GM18508 (cell line): Measurements from ENCODE around the gene BCAT1.
A peak's percentile ranks its signal among the peaks of the same experiment; 100 is the strongest.
"Not testable (repeated sequence)": the region's sequence is repeated elsewhere in the genome, so short reads cannot be mapped to it uniquely, and the experiment has no call there.

Experiments used
- ATAC-seq: cut with Tn5 transposase; IDR thresholded peaks from one replicate; pipeline ENCODE4 v1.9.1; 2021; ENCODE audit warnings: moderate number of reproducible peaks; ENCODE audit not compliant: insufficient read depth, unreplicated experiment

Gene BCAT1

DNA sequence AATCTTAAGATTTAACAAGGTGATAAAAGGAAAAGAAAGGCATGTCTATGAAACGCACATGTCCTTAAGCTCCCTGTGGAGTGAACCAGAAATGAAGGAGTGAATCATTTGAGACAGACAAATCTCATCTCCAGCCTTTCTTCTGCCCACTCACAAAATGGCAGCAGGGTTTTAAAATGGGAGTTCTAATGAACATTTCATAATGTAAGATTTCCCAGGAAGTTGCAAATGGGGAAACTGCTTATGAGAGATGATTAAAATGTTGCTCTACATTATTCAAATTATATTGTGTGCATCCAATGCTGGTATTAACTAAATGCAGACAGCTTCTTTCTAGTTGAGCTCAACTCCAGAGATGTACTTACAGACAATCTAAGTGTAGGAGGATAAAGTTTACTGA, 76.7 kb downstream of the BCAT1 start:
- no peak for ATAC-seq

DNA sequence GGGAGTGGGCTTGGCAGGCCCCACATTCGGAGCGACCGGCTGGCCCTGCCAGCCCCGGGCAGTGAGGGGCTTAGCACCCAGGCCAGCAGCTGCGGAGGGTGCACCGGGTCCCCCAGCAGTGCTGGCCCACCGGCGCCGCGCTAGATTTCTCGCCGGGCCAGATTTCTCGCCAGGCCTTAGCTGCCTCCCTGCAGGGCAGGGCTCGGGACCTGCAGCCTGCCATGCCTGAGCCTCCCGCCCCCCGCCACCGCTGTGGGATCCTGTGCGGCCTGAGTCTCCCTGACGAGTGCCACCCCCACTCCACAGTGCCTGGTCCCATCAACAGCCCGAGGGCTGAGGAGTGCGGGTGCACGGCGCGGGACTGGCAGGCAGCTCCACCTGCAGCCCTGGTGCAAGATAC, 82.8 kb downstream of the BCAT1 start:
- not testable (repeated sequence) for ATAC-seq

DNA sequence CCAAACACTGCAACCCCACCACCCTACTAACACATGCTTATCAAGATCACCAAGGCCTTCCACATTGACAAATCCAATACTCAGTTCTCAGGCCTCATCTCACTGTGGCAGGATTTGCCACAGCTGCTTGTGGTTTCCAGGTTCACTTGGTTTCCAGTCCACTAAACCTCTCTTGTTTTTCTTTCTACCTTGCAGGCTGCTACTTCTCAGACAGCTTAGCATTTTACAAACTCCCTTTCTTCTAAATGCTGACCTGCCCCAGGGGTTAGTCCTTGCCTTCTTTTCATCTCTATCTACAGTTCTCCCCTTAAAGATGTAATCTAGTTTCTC, 84.1 kb downstream of the BCAT1 start:
- ATAC-seq, result no peak

DNA sequence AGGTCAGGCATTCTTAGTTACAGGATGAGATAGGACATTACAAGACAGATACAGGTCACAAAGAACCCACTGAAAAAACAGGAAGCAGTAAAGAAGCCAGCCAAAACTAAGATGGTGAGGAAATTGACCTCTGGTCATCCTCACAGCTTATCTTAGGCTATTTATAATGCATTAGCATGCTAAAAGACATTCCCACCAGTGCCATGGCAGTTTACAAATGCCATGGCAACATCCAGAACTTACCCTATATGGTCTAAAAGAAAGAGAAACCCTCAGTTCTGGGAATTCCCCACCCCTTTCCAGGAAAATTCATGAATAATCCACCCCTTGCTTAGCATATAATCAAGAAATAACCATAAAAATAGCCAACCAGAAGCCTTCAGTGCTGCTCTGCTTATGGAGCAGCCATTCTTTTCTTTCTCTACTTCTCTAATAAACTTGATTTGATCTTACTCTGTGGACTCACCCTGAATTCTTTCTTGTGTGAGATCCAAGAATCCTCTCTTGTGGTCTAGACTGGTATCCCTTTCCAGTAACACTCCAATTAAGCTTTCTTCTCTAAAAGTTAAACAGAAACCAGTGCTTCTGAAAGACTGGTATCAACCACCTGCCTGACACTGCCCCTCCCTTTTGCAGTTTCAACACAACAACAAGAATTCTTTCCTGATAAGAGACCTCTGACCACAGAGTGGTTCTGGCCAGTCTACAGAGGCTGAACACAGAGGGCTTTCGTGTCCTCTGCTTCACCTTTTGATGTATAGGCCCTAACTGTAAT, 86.9 kb downstream of the BCAT1 start:
- no peak for ATAC-seq

DNA sequence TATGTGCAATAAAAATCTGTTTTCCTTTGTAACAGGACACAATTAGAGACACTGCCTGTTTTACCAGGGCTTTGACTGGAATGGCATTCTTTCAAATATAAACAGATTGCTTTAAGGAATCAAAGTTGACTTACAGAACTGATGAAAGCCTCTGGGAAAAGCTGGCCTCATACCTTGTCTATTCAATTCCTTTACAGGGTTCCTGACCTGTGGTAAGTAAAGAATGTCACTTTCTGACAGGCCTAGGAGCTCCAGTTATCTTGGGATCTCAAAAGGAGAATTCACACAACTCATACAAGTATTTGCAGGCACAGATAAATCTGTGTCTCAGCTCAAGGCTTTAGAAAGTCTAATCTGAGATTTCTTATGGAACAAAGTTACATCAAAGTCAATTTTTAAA, 88.4 kb downstream of the BCAT1 start:
- ATAC-seq, result no peak

DNA sequence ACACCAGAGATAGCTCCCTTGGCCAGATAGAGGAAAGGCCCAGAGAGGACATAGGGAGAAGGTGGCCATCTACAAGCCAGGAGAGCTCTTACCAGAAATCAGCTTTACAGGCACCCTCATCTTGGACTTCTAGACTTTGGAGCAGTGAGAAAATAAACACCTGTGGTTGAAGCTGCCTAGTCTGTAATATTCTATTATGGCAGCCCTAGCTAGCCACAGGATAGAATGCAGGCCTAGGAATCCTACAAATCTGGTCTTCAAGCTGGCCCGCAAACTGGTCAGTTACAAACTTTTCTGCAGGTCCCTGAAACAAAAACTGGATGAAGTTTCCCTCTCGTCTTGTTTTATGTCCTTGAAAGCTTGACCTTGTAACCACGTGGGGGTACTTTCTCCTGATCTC, 92.4 kb downstream of the BCAT1 start:
- no peak for ATAC-seq

DNA sequence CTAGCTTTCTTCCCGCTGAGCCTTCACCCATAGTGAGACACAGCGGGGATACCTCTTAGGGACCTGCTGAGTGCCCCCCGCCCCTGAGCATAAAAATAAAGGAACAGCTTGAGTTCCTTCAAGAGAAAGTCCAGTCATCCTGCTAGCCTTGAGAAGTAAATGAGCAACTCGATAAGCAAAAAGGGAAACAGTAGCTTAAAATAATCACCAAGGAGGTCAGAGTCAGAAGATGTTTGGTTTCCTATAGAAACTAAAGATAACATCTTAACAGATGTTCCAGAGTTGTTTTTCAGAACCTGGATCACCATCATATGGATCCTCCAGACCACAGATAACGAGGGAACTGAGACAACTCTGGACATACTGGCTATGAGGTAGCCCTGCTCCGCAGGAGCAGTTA, 94.0 kb downstream of the BCAT1 start:
- ATAC-seq, result no peak

DNA sequence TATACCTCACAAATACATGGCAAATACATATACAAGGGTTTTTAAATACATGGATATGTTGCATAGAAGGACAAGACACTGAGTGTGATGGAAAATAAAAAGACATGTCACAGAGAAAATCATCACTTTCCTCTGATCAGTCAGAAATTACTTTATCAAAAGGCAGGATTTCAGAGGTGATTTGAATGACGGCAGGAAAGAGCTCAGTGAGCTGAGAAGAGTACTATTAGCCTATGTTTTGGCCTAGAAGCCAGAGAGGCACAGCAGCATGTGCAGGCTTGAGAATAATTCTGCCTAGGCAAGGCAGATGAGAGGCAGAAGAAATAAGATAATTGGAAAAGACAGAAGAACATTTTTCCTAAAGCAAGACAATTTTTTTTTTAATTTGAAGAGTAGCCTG, 94.9 kb downstream of the BCAT1 start:
- no peak for ATAC-seq

DNA sequence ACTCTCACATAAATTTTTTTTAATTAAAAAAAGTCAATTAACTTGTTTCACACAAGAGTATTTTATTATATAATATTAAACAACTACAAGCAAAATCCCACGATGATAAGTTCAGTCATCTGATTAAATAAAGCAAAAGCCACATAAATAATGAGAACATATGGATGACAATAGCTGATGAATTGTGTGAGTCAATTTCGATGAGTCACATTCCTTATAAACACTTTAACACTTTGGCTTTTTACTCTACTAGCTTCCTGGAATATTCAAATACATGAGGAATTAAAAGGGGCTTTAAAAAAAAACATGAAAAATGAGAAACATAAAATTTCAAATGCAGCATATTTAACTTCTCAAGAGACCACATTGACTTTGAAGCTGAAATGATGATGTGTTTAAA, 95.3 kb downstream of the BCAT1 start:
- no peak for ATAC-seq

DNA sequence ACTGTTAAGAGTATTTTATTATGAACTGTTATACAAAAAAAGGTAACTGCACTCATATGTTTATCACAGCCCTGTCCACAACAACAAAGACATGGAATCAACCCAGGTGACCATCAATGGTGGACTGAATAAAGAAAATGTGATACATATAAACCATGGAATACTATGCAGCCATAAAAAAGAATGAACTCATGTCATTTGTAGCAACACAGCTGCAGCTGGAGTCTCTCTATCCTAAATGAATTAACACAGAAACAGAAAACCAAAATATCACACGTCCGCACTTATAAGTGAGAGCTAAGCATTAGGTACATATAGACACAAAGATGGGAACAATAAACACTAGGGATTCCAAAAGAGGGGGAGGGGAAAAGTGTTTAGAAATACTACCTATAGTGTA, 95.8 kb downstream of the BCAT1 start:
- ATAC-seq, result no peak

DNA sequence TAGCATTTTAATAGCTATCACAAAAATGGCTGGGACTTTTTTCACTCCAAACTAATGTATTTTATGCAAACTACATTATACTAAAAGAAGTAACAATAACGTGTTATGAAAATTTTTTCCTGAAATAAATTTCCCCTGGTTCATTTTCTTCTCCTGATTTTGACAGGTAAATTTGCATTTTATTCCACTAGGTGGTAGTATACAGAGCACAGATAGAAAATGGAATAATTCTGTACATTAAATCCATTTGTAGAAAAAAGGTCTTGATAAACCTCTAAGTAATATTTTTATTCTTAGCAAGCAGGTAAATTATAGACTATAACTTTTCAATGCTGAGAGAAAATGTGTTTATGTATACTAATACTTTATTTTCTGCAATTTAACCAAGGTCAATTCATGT, 96.5 kb downstream of the BCAT1 start:
- no peak for ATAC-seq

DNA sequence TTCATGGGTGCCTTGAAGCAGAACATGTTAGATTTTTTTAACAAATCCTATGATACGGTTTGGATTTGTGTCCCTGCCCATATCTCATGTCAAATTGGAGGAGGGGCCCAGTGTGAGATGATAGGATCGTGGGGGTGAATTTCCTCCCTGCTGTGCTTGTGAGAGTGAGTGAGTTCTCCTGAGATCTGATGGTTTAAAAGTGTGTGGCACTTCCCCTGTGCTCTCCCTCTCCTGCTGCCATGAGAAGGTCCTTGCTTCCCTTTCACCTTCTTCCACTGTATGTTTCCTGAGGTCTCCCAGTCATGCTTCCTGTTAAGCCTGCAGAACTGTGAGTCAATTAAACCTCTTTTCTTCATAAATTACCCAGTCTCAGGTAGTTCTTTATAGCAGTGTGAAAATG, 97.0 kb downstream of the BCAT1 start:
- not testable (repeated sequence) for ATAC-seq

DNA sequence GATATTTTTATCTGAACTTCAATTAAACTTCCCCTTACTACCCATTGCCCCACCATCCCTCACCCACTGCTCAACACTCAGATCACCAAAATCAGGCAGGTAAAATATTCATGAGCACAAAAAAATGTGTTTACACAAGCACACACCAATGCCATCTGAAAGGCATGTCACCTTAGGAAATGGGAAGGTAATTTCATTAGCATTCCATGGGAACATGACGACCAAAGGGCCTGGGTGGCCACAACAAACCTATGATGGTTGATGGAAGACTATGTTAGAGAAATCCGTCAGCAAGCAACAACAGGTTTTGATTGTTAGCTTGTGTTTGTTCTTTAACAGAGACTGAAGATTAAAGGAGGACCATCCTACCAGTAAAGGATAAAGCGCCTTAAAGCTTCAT, 97.6 kb downstream of the BCAT1 start:
- ATAC-seq, result no peak

DNA sequence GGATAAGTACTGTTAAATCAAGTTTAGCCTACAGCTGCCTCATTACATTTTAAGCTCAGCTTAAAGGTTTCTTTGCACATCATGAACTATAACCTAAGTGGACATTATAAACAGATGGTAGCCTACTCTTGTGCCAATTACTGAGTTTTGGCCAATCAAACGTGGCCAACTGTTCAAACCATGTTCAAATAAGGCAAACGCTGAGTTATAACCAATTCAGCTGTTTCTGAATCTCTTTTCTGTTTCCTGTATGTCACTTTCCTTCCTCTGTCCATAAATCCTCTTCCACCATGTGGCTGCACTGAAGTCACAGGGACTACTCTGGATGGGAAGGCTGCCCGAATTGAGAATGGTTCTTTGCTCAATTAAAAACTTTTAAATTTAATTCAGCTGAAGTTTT, 98.4 kb downstream of the BCAT1 start:
- ATAC-seq, result no peak

DNA sequence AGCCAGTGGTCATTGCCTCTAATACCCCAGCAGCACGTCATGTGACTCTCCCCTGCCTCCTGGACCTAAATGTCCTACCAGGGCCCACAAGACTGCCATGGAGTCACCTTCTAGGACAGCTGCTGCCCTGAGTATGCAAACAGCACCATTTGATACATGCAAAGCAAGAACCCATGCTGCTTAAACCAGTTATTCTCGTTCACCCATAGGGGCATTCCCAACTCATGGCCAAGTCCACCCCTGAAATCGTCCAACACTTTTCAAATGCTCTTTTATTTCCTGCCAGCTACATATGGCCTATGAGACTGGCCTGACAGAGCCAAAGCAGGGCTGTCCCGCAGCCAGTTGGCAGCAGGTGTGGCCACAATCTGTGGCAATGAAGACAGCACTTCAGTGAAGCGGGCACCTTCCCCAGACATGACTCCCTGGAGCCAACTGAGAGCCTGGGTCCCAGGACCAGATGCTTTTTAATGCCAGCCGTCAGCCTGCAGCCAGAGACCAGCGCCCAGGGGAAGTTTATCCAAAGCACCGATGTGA, 99.9 kb downstream of the BCAT1 start:
- no peak for ATAC-seq

DNA sequence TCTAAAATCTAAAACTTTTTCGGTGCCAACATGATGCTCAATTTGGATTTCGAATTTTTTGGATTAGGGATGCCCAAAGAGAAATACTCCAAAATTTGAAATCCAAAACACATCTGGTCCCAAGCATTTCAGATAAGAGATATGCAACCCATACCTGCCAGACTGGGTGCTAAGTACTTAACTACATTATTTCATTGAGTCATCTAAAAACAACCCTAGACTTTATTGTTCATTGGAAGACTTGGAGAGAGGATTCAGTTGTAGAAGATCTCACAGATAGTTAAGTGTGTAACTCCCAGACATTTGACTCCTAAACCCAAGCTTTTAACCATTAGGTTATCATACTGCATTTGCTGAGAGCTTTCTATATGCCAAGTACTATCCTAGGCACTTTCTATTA, 102.2 kb downstream of the BCAT1 start:
- ATAC-seq, result no peak

DNA sequence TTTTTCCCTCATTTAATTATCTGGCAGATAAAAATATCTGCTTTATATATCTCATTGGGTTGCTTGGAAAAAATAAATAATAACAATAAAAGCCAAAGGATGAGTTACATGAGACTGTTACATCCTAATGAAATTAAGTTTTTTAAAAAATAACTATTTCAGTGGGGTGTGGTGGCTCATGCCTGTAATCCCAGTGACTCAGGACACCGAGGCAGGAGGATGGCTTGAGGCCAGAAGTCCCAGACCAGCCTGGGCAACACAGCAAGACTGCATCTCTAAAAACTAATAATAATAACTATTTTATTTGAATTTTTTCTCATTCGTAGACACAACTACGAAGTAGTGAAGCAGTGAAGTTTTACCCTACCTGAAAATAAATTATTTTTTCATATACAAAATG, 103.3 kb downstream of the BCAT1 start:
- ATAC-seq, result no peak

DNA sequence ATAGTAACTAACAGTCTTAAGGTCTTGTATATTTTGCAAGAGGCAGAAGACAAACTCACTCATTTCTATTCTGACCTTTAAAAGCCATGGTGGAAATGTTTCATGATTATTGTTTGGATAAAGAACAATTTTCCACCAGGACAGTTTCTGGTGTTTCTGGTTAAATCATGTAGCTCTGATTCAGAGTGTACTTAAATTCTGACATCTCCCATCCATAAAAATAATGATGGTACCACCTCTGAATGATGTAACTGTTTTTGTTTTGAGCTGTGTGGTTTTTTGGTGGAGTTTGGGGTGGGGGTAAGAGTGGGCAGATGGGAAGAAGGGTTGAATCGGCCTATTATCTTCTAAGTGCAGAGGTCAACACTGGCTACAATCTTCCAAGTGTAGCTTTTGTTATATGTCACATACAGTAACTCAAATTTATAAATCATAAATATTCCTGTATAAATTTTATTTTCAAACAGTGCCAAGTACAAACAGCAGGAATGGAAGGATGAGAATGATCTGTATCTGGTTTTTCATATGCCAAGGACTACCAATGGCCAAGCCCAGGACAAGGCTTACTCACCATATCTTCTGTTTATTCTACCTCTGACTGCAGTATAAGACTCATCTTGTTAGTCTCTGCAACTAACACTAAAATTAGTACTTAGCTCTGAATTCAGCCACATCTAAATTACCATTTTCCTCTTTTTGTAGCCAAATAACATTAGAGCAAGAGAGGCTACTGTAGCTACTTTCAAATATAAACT, 108.7 kb downstream of the BCAT1 start:
- no peak for ATAC-seq

DNA sequence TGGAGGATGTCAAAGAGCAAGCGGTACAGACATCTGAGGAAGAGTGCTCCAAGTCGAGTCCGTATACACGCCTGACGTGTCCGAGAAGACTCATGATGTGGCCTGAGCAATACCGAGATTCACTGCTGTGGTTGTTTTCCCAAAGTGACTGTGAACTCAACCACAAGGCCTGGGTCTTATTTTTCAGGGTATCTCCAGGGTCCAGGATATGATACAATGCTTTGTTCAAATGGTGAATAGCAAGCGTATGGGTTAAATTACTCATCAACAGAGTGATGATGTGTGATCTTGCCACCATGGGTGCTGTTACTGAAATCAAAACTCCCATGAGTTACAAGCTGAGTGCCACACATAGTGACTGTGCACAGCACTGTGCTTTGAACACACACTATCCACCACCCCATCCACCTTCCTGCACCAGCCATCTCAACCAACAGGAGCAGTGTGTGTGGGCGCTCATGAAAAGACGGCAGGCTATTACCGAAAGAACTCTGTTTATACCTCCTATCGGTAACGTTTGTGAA, 109.6 kb downstream of the BCAT1 start:
- peak; percentile 89 for ATAC-seq

DNA sequence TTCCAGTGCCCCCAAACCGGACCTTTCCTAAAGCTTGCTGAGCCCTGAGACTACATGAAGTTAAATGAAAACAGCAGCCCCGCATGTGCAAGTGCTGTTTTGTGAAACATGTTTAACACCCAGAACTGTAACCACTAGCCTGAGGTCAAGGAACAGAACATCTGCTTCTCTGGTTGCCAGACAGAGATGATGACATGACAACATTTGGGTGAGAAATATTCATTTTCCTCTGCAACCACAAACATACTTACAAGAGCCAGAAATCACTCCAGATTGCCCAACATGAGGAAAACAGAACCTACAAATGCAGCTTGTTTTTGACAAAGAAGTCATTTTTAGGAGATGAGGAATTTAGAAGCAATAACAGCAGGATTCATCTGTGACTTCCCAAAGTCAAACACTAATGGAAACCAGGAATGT, 110.4 kb downstream of the BCAT1 start:
- peak; percentile 37 for ATAC-seq

DNA sequence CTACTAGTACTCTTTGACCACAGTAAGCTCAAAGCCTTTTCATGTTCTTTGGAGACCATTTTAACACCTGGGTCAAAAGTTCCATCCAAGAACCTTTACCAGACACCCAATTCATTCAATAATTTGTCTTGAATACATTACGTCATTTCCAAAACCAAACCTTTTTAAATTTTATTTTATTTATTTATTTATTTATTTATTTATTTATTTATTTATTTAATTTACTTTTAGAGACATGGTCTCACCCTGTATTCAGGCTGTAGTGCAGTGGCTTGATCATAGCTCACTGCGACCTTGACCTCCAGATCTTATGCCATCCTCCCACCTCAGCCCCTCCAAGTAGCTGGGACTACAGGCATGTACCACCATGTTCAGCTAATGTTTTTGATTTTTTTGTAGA, 113.5 kb downstream of the BCAT1 start:
- ATAC-seq, result no peak

DNA sequence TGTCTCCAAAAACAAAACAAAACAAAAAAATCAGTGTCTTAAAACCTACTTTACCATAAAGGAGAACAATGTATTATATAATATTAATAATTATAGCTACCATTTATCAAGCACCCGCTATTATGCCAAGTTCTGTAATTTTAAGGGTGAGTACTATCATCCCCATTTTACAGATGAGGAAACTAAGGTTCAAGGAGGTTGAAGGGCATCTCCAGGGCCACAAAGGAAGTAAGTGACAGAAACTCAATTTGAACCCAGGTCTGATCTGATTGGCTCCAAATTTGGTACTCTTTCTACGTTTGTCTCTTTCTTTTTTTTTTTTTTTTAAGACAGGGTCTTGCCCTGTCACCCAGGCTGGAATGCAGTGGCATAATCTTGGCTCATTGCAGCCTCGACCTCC, 115.4 kb downstream of the BCAT1 start:
- no peak for ATAC-seq
